AG04450 (cell line): ENCODE data around the gene FSTL4. TPM values are rescaled to one million over a fixed set of nuclear protein-coding genes. Genes with fewer than 3 reads are reported as not detected.

Experiments
- CTCF ChIA-PET: fragments of 300-600, 350-600 bp; formaldehyde crosslinking; extraction: SDS; loops from one replicate; lab custom pipeline; 2022; ENCODE audit warnings: antibody characterized with exemption, inconsistent platforms; lab: Charles Lee
- POLR2A ChIA-PET: fragments of 350-600 bp; formaldehyde crosslinking; extraction: SDS; loops from one replicate; lab custom pipeline; 2021; ENCODE audit warnings: antibody characterized with exemption, inconsistent platforms; lab: Yijun Ruan, JAX
- DNase-seq: peaks from one replicate; pipeline ENCODE4 v3.0.0-alpha.2; 2011; ENCODE audit warnings: low read depth, low spot score
- H3K27ac ChIP-seq: one replicate; pipeline ENCODE4 v1.5.1; 2012; ENCODE audit warnings: low read depth, low read length, control low read depth
- H3K27me3 ChIP-seq: one replicate; pipeline ENCODE4 v1.6.0; 2012; ENCODE audit warnings: low read length; ENCODE audit not compliant: control insufficient read depth, insufficient read depth
- H3K4me3 ChIP-seq: 2 replicates; pipeline ENCODE4 v1.5.1; 2011; ENCODE audit warnings: mild to moderate bottlenecking, low read depth, low read length, control low read depth
- H3K9me3 ChIP-seq: 2 replicates; pipeline ENCODE4 v1.5.1; 2012; ENCODE audit warnings: low read length; ENCODE audit not compliant: control insufficient read depth, insufficient read depth
- CTCF ChIP-seq: IDR thresholded peaks from 2 replicates; pipeline ENCODE4 v1.5.1; 2011; ENCODE audit warnings: low read depth, low read length, control low read depth, inconsistent platforms
- polyA plus RNA-seq: library from polyadenylated mRNA; depleted of rRNA; stranded (reverse); fragments of >200 nt; gene quantifications from 2 replicates; pipeline ENCODE4 v1.2.3, GENCODE V29; 2011

The FSTL4 gene
- polyA plus RNA-seq, 1 experiment: 0.11 TPM

DNA sequence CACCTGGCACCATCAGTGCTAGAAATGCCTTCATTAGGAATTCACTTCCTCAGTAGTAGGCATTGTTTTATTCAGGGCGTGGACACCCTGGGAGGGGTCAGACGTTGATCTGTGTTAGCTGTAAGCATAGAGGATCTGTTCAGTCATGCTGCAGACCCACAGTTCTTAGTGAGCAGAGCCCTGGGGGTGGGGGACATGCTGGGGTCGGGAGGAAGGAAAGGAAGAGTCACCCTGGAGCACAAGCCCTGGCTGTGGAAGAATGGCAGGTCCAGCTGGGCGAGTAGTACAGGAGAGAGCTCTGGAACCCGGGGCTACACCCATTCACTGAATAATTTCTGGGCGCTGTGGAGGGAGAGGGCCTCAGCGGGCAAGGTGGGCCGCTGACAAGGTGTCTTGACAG lies 172.5 kb downstream of the FSTL4 start:
- Histone ChIP-seq H3K27ac (no peak overlapping the region), H3K9me3 (no peaks in the 10 kb centered on the region), H3K27me3 (no peaks in the 10 kb centered on the region), H3K4me3 (no peak overlapping the region)
- no peak for DNase-seq
- no peak for TF ChIP-seq CTCF
- POLR2A ChIA-PET: no interaction called here
- CTCF ChIA-PET: interaction anchor here (1.0 kb wide), 1 partner anchor 16 kb away, joined by 3 read pairs; no protein-coding TSS in a partner anchor

DNA sequence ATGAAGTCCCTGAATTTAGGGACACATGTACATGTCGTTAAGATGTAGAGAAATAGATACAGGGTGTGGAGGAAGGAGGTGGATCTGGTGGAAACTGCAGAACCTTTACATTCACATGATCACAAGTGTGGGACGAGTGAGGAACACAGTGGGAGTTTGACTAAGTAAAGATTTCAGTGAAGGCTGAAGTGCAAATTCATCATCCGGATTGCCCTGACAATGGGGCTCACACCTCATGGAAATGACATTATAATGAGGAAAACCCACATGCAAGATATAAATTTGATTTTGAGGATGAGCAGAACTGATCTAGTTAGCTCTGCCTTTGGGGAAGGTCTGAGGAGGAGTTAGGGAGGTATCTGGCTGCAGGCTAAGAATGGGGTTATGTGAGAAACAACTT lies 173.9 kb downstream of the FSTL4 start:
- no peaks in the 10 kb centered on the region for H3K27me3 ChIP-seq
- ChIA-PET POLR2A (no interaction called here), CTCF (no interaction called here)
- DNase-seq: no peak
- no peak overlapping the region for H3K27ac ChIP-seq
- H3K4me3 ChIP-seq: no peak overlapping the region
- no peaks in the 10 kb centered on the region for H3K9me3 ChIP-seq
- TF ChIP-seq CTCF: no peak

DNA sequence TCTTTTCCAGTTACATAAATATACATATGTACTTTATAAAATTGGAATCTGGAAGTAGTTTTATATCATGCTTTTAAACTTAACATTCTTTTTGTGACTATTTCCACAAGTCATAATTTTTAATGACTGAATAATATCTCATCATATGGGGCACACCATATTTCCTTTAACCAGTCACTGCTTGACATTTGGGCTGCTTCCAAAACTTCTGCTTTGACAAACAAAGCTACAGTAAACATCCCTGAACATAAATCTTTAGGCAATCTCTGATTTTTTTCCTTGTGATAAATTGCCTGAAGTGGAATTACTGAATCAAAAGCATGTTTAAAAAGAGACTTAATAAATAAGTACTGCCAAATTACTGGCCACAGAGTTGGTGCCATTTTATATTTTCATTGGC lies 178.0 kb downstream of the FSTL4 start:
- H3K9me3 ChIP-seq: no peaks in the 10 kb centered on the region
- no peak for DNase-seq
- CTCF ChIA-PET: interaction anchor here (3.7 kb wide), 1 partner anchor 10 kb away, joined by 25 read pairs; no protein-coding TSS in a partner anchor
- H3K4me3 ChIP-seq: no peak overlapping the region
- no peak for TF ChIP-seq CTCF
- POLR2A ChIA-PET: no interaction called here
- no peaks in the 10 kb centered on the region for H3K27me3 ChIP-seq
- H3K27ac ChIP-seq: no peak overlapping the region

DNA sequence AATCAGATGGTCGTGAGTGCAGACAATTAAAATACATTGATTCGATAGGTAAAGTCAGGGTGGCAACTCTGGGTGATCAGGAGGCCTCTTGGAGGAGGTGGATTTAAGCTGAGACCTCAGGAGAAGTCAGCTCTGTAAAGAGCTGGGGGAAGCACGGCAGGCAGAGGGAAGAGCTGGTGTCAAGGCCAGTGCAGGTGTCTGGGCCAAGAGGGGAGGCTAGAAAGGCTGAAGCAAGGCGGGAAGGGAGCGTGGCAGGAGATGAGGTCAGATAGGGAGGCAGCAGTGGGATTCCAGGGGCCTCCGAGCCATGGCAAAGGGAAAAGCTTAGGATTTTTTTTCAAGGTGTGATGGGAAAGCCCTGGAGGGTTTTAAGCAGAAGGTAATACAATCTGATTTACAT lies 178.7 kb downstream of the FSTL4 start:
- no peak overlapping the region for H3K27ac ChIP-seq
- DNase-seq: no peak
- H3K4me3 ChIP-seq: no peak overlapping the region
- ChIA-PET CTCF (interaction anchor here (3.7 kb wide), 1 partner anchor 9 kb away, joined by 25 read pairs; no protein-coding TSS in a partner anchor), POLR2A (no interaction called here)
- no peaks in the 10 kb centered on the region for H3K27me3 ChIP-seq
- H3K9me3 ChIP-seq: no peaks in the 10 kb centered on the region
- no peak for TF ChIP-seq CTCF

GRCh38 chr5:133432956-133433532 lies 179.3 kb downstream of the FSTL4 start:
- no peak for TF ChIP-seq CTCF
- CTCF ChIA-PET: interaction anchor here (3.7 kb wide), 1 partner anchor 9 kb away, joined by 25 read pairs; no protein-coding TSS in a partner anchor

More at GRCh38 chr5:133432956-133433532, 179.3 kb downstream of the FSTL4 start:
- no peak for DNase-seq
- Histone ChIP-seq H3K9me3 (no peaks in the 10 kb centered on the region), H3K4me3 (no peak overlapping the region), H3K27ac (no peak overlapping the region), H3K27me3 (no peaks in the 10 kb centered on the region)
- POLR2A ChIA-PET: no interaction called here
